HG03571 (cell line): Measurements from ENCODE around the gene WIPF3.
"Not testable (repeated sequence)": the region's sequence is repeated elsewhere in the genome, so short reads cannot be mapped to it uniquely, and the experiment has no call there.

Experiments
- ATAC-seq: cut with Tn5 transposase; IDR thresholded peaks from one replicate; pipeline ENCODE4 v1.9.1; 2021; ENCODE audit not compliant: unreplicated experiment

The WIPF3 gene

GRCh38 chr7:29875741-29876140 is 69.4 kb downstream of the WIPF3 start:
- ATAC-seq: no peak

GRCh38 chr7:29877196-29877595 is 70.9 kb downstream of the WIPF3 start:
- no peak for ATAC-seq

- no peak for ATAC-seq
Observed at GRCh38 chr7:29878081-29878688, 71.9 kb downstream of the WIPF3 start.

GRCh38 chr7:29879609-29880008 is 73.3 kb downstream of the WIPF3 start:
- no peak for ATAC-seq

- ATAC-seq: no peak
Observed at GRCh38 chr7:29881724-29882123, 75.4 kb downstream of the WIPF3 start.

GRCh38 chr7:29882481-29882880 is 76.2 kb downstream of the WIPF3 start:
- no peak for ATAC-seq

- no peak for ATAC-seq
Observed at GRCh38 chr7:29883462-29884398, 77.4 kb downstream of the WIPF3 start.

GRCh38 chr7:29884399-29885272 is 78.3 kb downstream of the WIPF3 start:
- no peak for ATAC-seq

- ATAC-seq: no peak
Observed at GRCh38 chr7:29885626-29886025, 79.3 kb downstream of the WIPF3 start.

GRCh38 chr7:29886827-29887226 is 80.5 kb downstream of the WIPF3 start:
- ATAC-seq: no peak

- no peak for ATAC-seq
Observed at GRCh38 chr7:29888006-29888405, 81.7 kb downstream of the WIPF3 start.

- ATAC-seq: no peak
Observed at GRCh38 chr7:29889288-29889687, 83.0 kb downstream of the WIPF3 start.

- no peak for ATAC-seq
Observed at GRCh38 chr7:29890251-29890650, 83.9 kb downstream of the WIPF3 start.

GRCh38 chr7:29890786-29891185 is 84.5 kb downstream of the WIPF3 start:
- ATAC-seq: not testable (repeated sequence)

- no peak for ATAC-seq
Observed at GRCh38 chr7:29891766-29892165, 85.5 kb downstream of the WIPF3 start.

- ATAC-seq: no peak
Observed at GRCh38 chr7:29892231-29892630, 85.9 kb downstream of the WIPF3 start.

- no peak for ATAC-seq
Observed at GRCh38 chr7:29893351-29893965, 87.2 kb downstream of the WIPF3 start.

GRCh38 chr7:29894256-29894655 is 87.9 kb downstream of the WIPF3 start:
- no peak for ATAC-seq

GRCh38 chr7:29895559-29895958 is 89.3 kb downstream of the WIPF3 start:
- no peak for ATAC-seq

- no peak for ATAC-seq
Observed at GRCh38 chr7:29896685-29897411, 90.5 kb downstream of the WIPF3 start.
